Tibial nerve (tissue), 4 donors: Measurements from ENCODE around the gene TGFB1I1. TPM values are rescaled to one million over a fixed set of nuclear protein-coding genes. Genes with fewer than 3 reads are reported as not detected.
A peak's percentile ranks its signal among the peaks of the same experiment; 100 is the strongest.

Source experiments
- DNase-seq, 2 donors: peaks; one replicate each; pipeline ENCODE4 v3.0.0-alpha.2; 2019; ENCODE audit warnings: low spot score in 2 of 2
- H3K27ac ChIP-seq, 4 donors: fragments of 200-600 bp; sonication (generic) in 3 of 4; one replicate each; pipeline ENCODE4 v1.5.1; 2017 to 2019; ENCODE audit warnings: mild to moderate bottlenecking in 1 of 4
- H3K27me3 ChIP-seq, 2 donors: fragments of 200-600 bp; sonication (generic) in 1 of 2; one replicate each; pipeline versions ENCODE4 v1.5.1 to v1.6.0; 2017 to 2019
- H3K36me3 ChIP-seq, 3 donors: fragments of 200-600 bp; sonication (generic); one replicate each; pipeline ENCODE4 v1.5.1; 2018 to 2019
- H3K4me1 ChIP-seq, 4 donors: fragments of 200-600 bp; sonication (generic) in 3 of 4; one replicate each; pipeline ENCODE4 v1.5.1; 2017 to 2019
- H3K4me3 ChIP-seq, 4 donors: fragments of 200-600 bp; sonication (generic) in 3 of 4; one replicate each; pipeline ENCODE4 v1.5.1; 2017 to 2019; ENCODE audit warnings: mild to moderate bottlenecking in 1 of 4, moderate library complexity in 1 of 4
- H3K9me3 ChIP-seq, 4 donors: fragments of 200-600 bp; sonication (generic) in 3 of 4; one replicate each; pipeline ENCODE4 v1.5.1; 2017 to 2019
- CTCF ChIP-seq, 5 experiments: fragments of 200-600 bp in 3 of 5; fragments of 450-650 bp in 2 of 5; sonication (generic) in 3 of 5; IDR thresholded peaks; one replicate each; pipeline ENCODE4 v1.5.1; 2016 to 2019; ENCODE audit warnings: antibody characterized with exemption in 5 of 5, mild to moderate bottlenecking in 3 of 5, moderate library complexity in 2 of 5
- EP300 ChIP-seq, 2 donors: sonication (generic); formaldehyde crosslinking; IDR thresholded peaks; one replicate each; pipeline ENCODE4 v1.6.1; 2017; ENCODE audit warnings: antibody characterized with exemption in 2 of 2, mild to moderate bottlenecking in 1 of 2
- POLR2A ChIP-seq, 2 donors: fragments of 450-650 bp; IDR thresholded peaks; one replicate each; pipeline ENCODE4 v1.6.1; 2017; ENCODE audit warnings: antibody characterized with exemption in 2 of 2, mild to moderate bottlenecking in 2 of 2, moderate library complexity in 2 of 2
- WGBS, 2 donors: methylation state at CpG; one replicate each; pipeline ENCODE4 v1.1.5; 2018; 5-methylcytosine and 5-hydroxymethylcytosine counted together
- total RNA-seq, 4 donors: library from RNA; depleted of rRNA; stranded (reverse); fragments of >200 nt; gene quantifications; one replicate each; pipeline ENCODE4 v1.1.0, GENCODE V29; 2016

Gene TGFB1I1
- total RNA-seq, 4 donors from 2014 or later, result 29.3 to 68.7 (median 53.5) TPM

DNA sequence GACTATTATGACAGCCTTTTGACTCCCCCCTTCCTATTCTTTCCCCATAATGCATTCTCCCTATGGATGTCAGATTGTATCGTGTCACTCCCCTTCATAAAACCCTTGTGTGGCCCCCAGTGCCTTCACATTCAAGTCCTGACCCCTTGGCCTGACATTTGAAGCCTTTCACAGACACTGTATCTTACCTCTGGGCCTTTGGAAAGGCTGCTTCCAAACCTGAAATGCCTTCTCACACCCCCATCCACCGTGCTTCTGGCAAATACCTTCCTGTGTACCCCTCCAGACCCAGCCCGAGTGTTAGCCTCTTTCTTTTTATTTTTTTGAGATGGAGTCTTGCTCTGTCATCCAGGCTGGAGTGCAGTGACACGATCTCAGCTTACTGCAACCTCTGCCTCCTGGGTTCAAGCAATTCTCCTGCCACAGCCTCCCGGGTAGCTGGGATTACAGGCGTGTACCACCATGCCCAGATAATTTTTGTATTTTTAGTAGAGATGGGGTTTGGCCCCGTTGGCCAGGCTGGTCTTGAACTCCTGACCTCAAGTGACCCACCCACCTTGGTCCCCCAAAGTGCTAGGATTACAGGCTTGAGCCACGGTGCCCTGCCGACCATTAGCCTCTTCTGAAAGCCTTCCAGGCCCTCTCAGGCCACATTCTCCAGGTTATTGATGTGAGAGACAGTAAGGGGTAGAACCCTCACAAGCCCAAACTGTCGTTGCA, 10.6 kb upstream of the TGFB1I1 start:
- DNase-seq, result no peak
- WGBS, 2 donors, result 87% methylated on average over 10 of the region's 10 CpGs
- H3K4me3 ChIP-seq, result no peak overlapping the region
- H3K4me1 ChIP-seq, result peaks cover 0 to 36% (median 19%) of the 10 kb centered on the region in 4 donors
- TF ChIP-seq EP300 (IDR thresholded peaks at IDR 0.05), result no peak
- TF ChIP-seq CTCF (IDR thresholded peaks at IDR 0.05), result no peak
- no peak for TF ChIP-seq POLR2A (IDR thresholded peaks at IDR 0.05)
- peak overlapping the region in 1 of 4 donors; percentile 85 for H3K27ac ChIP-seq
- H3K9me3 ChIP-seq, result no peaks in the 10 kb centered on the region
- H3K27me3 ChIP-seq, result no peaks in the 10 kb centered on the region
- H3K36me3 ChIP-seq, result peaks cover 0 to 55% (median 0%) of the 10 kb centered on the region in 3 donors

GRCh38 chr16:31461921-31462804, 9.8 kb upstream of the TGFB1I1 start:
- Histone ChIP-seq H3K4me1 (peaks cover 0 to 28% (median 12%) of the 10 kb centered on the region in 4 donors), H3K4me3 (no peak overlapping the region), H3K27ac (no peak overlapping the region), H3K36me3 (peaks cover 0 to 55% (median 0%) of the 10 kb centered on the region in 3 donors), H3K9me3 (no peaks in the 10 kb centered on the region), H3K27me3 (no peaks in the 10 kb centered on the region)
- DNase-seq, result no peak
- 92 to 94% methylated on average over 20 to 24 of the region's 35 CpGs for WGBS, 2 donors
- TF ChIP-seq EP300 (IDR thresholded peaks at IDR 0.05), result no peak
- TF ChIP-seq CTCF (IDR thresholded peaks at IDR 0.05), result no peak
- no peak for TF ChIP-seq POLR2A (IDR thresholded peaks at IDR 0.05)

DNA sequence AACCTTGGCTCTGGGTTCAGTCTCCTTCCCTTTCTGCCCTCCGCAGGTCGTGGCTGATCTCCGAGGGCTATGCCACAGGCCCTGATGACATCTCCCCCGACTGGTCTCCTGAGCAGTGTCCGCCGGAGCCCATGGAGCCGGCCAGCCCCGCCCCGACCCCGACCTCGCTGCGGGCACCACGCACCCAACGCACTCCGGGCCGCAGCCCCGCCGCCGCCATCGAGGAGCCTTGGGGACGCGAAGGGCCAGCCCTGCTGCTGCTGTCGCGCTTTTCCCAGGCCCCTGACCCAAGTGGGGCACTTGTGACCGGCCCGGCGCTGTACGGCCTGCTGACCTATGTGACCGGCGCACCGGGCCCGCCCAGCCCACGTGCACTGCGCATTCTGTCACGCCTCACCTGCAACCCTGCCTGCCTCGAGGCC, 7.6 kb upstream of the TGFB1I1 start:
- TF ChIP-seq EP300 (IDR thresholded peaks at IDR 0.05), result no peak
- no peak for TF ChIP-seq POLR2A (IDR thresholded peaks at IDR 0.05)
- no peak for TF ChIP-seq CTCF (IDR thresholded peaks at IDR 0.05)
- Histone ChIP-seq H3K4me1 (peaks cover 0 to 15% (median 4%) of the 10 kb centered on the region in 4 donors), H3K36me3 (peaks cover 0 to 58% (median 0%) of the 10 kb centered on the region in 3 donors), H3K27me3 (no peaks in the 10 kb centered on the region), H3K27ac (no peak overlapping the region), H3K4me3 (no peak overlapping the region), H3K9me3 (no peaks in the 10 kb centered on the region)
- no peak for DNase-seq
- WGBS, 2 donors, result 90 to 98% methylated on average over 25 to 36 of the region's 36 CpGs

DNA sequence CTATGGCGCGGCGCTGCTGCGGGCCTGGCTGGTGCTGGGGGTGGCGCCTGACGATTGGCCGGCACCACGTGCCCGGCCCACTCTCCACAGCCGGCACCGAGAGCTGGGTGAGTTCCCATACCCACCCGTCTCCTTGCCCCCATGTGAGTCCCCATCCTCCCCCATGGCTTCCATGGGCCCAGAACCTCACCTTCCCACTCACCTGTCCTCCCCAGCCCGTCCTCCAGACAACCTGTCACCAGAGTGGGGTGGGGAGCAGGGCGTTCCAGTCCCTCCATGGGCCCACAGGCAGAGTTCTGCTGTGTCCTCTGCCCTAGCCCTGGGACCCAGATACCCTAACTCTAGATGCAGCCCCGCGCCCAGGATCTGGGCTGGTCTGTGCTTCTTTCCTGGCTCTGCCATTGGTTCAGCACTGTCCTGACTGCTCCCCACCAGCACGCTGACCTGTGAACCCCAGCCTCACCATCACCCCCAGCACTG, 7.1 kb upstream of the TGFB1I1 start:
- no peak overlapping the region for H3K4me3 ChIP-seq
- WGBS, 2 donors, result 96 to 98% methylated on average over 17 of the region's 17 CpGs
- DNase-seq, result no peak
- no peak overlapping the region for H3K27ac ChIP-seq
- peaks cover 0 to 15% (median 4%) of the 10 kb centered on the region in 4 donors for H3K4me1 ChIP-seq
- H3K36me3 ChIP-seq, result peaks cover 0 to 58% (median 0%) of the 10 kb centered on the region in 3 donors
- TF ChIP-seq CTCF (IDR thresholded peaks at IDR 0.05), result no peak
- no peak for TF ChIP-seq POLR2A (IDR thresholded peaks at IDR 0.05)
- no peak for TF ChIP-seq EP300 (IDR thresholded peaks at IDR 0.05)
- H3K9me3 ChIP-seq, result no peaks in the 10 kb centered on the region
- H3K27me3 ChIP-seq, result no peaks in the 10 kb centered on the region
